Mucosa of rectum (tissue), 2 donors: ENCODE data around the gene UGT1A3.

Source experiments
- H3K27ac ChIP-seq, 2 donors: one replicate each; pipeline ENCODE4 v1.7.0; 2013; ENCODE audit warnings: inconsistent platforms in 2 of 2, low read depth in 2 of 2, low read length in 2 of 2
- H3K27me3 ChIP-seq, 2 donors: one replicate each; pipeline ENCODE4 v1.7.0; 2013; ENCODE audit warnings: low read length in 2 of 2; ENCODE audit not compliant: control insufficient read depth in 2 of 2, insufficient read depth in 2 of 2
- H3K36me3 ChIP-seq, 2 donors: one replicate each; pipeline ENCODE4 v1.7.0; 2013; ENCODE audit warnings: low read length in 2 of 2; ENCODE audit not compliant: control insufficient read depth in 2 of 2, insufficient read depth in 2 of 2
- H3K4me1 ChIP-seq, 2 donors: one replicate each; pipeline ENCODE4 v1.7.0; 2013; ENCODE audit warnings: low read length in 2 of 2, mild to moderate bottlenecking in 1 of 2; ENCODE audit not compliant: control insufficient read depth in 2 of 2, insufficient read depth in 2 of 2
- H3K4me3 ChIP-seq, 2 donors: one replicate each; pipeline ENCODE4 v1.7.0; 2013; ENCODE audit warnings: low read length in 2 of 2
- H3K9ac ChIP-seq, 2 donors: one replicate each; pipeline ENCODE4 v1.7.0; 2013; ENCODE audit warnings: low read length in 2 of 2, low read depth in 1 of 2, mild to moderate bottlenecking in 1 of 2
- H3K9me3 ChIP-seq, 2 donors: one replicate each; pipeline ENCODE4 v1.7.0; 2013; ENCODE audit warnings: low read length in 2 of 2; ENCODE audit not compliant: control insufficient read depth in 2 of 2
- donor health status: healthy.
- donor health status: Normal muscosa, but diverticular disease.

UGT1A3 gene

DNA sequence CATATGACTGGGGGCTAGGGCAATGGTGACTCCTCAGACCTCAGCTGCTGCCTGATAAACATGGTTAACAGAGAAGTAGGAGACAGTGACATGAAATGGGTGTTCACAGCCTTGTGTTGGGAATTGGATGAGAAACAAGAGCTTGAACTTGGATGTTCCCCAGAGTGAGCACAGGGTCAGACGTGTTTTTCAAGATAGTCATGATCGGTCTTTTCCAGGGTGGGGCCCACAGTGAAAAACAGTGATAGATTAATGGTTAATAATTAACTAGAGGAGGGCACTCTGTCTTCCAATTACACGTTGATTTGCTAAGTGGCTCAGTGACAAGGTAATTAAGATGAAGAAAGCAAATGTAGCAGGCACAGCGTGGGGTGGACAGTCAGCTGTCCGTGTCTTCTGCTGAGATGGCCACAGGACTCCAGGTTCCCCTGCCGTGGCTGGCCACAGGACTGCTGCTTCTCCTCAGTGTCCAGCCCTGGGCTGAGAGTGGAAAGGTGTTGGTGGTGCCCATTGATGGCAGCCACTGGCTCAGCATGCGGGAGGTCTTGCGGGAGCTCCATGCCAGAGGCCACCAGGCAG, at the start of gene UGT1A3:
Gene UGT1A3 (plus strand): TSS at position 320 of the 579 bp plus-strand sequence. CDS start 85 bp downstream, at position 405.
- Histone ChIP-seq H3K9ac (no peak within 1 kb of the TSS), H3K4me1 (no peaks in the 10 kb centered on the region), H3K36me3 (no peaks in the 10 kb centered on the region), H3K4me3 (no peak within 1 kb of the TSS), H3K27me3 (no peaks in the 10 kb centered on the region), H3K27ac (no peak within 1 kb of the TSS), H3K9me3 (no peaks in the 10 kb centered on the region)

DNA sequence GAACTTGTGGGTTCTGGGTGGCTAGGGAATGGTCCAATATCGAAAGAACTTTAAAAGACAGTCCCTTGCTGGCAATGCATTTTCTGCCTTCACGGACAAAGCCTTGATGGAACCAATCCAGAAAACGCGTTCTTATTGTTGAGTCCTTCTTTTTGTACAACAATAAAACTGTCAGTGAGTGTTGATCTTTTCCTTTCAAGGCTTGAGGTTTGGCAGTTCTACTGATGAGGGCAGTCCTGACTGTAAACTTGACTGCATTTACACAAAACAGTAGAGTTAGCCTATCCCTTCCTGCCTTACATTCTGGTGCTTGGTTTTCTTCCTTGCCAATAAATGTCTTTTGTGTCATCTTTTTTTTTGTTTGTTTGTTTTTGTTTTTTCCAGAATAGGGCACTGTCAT, 49.6 kb upstream of the UGT1A3 start:
- peaks cover 0 to 2% of the 10 kb centered on the region in 2 donors for H3K36me3 ChIP-seq
- no peaks in the 10 kb centered on the region for H3K27me3 ChIP-seq
- H3K27ac ChIP-seq, result no peak overlapping the region
- peaks cover 3% of the 10 kb centered on the region in 2 donors for H3K4me1 ChIP-seq
- no peak overlapping the region for H3K4me3 ChIP-seq
- no peaks in the 10 kb centered on the region for H3K9me3 ChIP-seq
- no peak overlapping the region for H3K9ac ChIP-seq

DNA sequence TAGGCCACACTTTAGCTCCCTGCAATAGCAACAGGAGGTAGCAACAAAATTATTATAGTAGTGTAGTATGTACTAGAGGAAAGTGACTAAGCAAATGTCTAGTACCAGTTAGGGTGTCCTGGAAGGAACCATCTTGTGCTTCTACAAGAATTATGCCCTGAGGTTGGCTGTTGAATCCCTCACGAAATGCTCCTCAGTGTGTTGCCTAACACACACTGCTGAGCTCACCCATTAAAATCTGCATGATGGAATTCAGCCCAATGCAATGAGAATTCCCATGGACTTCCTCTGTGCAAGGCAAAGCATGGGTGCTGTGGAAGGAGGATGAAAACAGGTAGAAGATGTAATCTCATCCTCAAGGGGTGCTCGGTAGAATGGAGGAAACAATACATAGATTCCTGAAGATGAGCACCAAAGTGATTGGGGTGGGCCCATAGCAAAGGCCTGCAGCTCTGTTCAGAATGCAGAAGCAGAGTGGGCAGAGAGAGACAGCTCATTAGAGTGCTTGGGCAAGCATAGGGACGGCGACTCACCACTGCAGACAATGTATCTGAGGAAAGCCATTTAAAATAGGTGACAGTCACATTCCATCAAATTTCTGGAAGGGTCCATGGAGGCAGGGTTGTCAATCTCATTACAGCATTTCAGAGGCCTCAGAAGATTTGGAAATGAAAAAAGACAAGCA, 48.3 kb upstream of the UGT1A3 start:
- no peak overlapping the region for H3K9ac ChIP-seq

DNA sequence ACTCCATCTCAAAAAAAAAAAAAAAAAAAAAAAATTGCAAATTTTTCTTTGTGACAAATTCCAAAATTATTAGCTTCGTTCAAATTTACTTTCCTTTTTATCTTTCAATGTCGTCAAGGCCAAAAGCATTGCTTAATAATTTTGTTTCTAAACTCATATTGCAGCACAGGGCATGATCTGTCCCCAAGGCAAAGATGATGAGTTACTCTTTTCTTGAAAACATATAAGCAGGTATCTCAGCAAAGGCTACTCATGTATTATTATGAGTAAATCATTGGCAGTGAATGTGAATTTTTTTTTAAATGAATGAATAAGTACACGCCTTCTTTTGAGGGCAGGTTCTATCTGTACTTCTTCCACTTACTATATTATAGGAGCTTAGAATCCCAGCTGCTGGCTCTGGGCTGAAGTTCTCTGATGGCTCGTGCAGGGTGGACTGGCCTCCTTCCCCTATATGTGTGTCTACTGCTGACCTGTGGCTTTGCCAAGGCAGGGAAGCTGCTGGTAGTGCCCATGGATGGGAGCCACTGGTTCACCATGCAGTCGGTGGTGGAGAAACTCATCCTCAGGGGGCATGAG, 47.2 kb upstream of the UGT1A3 start, which contains the start of gene UGT1A7:
Gene UGT1A7 (plus strand): TSS at position 381 of the 579 bp plus-strand sequence. CDS start 37 bp downstream, at position 418.
- peaks cover 0 to 2% of the 10 kb centered on the region in 2 donors for H3K36me3 ChIP-seq
- H3K9me3 ChIP-seq, result no peaks in the 10 kb centered on the region
- peaks cover 4 to 10% of the 10 kb centered on the region in 2 donors for H3K4me1 ChIP-seq
- H3K9ac ChIP-seq, result no peak within 1 kb of the TSS
- H3K4me3 ChIP-seq, result no peak within 1 kb of the TSS
- H3K27ac ChIP-seq, result no peak within 1 kb of the TSS
- no peaks in the 10 kb centered on the region for H3K27me3 ChIP-seq

More for the DNA sequence above, 48.3 kb upstream of the UGT1A3 start:
- no peaks in the 10 kb centered on the region for H3K9me3 ChIP-seq
- H3K36me3 ChIP-seq, result peaks cover 0 to 2% of the 10 kb centered on the region in 2 donors
- no peaks in the 10 kb centered on the region for H3K27me3 ChIP-seq
- no peak overlapping the region for H3K27ac ChIP-seq
- H3K4me1 ChIP-seq, result peaks cover 4 to 9% of the 10 kb centered on the region in 2 donors
- H3K4me3 ChIP-seq, result no peak overlapping the region

DNA sequence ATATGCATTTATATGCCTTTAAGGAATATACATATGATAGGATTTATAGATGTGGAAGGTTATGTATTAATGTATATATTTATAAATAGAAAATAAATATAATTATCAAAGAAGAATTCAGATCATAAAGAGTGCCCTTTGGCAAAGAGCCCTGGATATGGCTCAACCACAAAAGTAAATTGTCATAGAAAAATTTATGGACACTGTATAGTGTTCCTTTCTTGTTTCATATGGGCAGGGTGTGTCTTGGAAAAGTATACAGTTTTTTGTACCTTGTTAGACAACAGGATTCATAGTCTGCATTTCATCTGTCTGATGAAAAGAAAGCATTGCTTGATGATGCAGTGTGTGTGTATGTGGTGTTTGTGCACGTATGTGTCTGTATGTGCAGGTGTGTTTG, 44.2 kb upstream of the UGT1A3 start:
- Histone ChIP-seq H3K4me1 (peaks cover 8 to 12% of the 10 kb centered on the region in 2 donors), H3K27me3 (no peaks in the 10 kb centered on the region), H3K4me3 (no peak overlapping the region), H3K9me3 (no peaks in the 10 kb centered on the region), H3K36me3 (peaks cover 0 to 2% of the 10 kb centered on the region in 2 donors), H3K27ac (peak overlapping the region in 1 of 2 donors; percentile 38), H3K9ac (no peak overlapping the region)

DNA sequence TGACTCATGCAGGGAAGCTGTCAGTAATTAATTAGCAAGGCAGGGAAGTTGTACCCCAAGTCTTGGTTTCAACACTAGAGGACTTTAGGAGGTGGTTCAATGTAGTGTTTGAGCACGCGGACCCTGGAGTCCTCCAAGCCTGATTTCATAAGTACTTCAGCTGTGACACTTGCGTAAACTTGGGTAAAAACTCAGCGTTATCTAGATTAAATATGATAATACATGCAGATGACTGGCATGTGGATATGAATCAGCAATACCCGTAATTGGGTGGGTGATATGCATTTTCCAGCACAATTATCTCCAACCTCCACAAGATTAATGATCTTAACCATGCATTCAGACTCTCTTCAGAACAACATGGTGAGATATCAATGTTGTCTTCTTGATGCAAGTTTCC, 41.9 kb upstream of the UGT1A3 start:
- Histone ChIP-seq H3K36me3 (peaks cover 0 to under 1% of the 10 kb centered on the region in 2 donors), H3K9me3 (no peaks in the 10 kb centered on the region), H3K27me3 (no peaks in the 10 kb centered on the region), H3K4me3 (no peak overlapping the region), H3K4me1 (peaks cover 21 to 24% of the 10 kb centered on the region in 2 donors), H3K9ac (no peak overlapping the region), H3K27ac (no peak overlapping the region)

DNA sequence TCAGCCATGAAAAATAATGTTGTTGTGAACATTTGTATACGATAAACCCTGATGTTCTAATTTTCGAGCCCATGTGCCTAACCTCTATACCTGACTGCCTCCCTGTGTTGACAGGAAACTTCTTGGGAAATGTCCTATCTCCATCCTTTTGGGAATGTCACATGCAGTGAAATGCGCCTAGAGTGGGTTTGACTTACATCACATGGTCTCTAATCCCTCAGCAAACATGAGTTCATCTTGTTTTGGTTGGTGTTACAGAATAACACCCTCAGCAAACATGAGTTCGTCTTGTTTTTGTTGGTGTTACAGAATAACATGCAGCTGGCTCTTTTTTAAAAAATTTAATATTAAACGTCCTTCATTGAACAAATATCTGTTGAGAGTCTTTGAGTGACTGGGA, 40.5 kb upstream of the UGT1A3 start:
- H3K4me3 ChIP-seq, result no peak overlapping the region
- H3K27me3 ChIP-seq, result no peaks in the 10 kb centered on the region
- H3K9ac ChIP-seq, result no peak overlapping the region
- no peaks in the 10 kb centered on the region for H3K36me3 ChIP-seq
- H3K9me3 ChIP-seq, result no peaks in the 10 kb centered on the region
- no peak overlapping the region for H3K27ac ChIP-seq
- H3K4me1 ChIP-seq, result peaks cover 31 to 32% of the 10 kb centered on the region in 2 donors

DNA sequence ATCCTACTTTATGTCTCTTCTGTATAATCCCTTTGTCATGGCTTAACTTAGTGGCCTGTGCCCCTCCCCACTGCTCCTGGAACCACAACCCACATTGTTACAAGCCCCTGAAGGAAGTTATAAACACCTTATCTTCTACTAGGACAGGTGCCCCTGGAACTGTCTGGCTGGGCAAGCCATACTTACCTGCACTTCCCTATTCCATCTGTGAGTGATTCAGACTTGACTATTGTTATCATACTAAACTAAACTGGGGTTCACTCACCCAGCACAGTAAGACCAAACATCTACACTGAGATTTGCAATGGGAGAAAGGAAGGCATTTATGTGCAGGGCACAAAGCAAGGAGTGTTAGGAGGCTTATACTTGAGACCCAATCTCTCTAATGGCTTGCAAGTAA, 39.8 kb upstream of the UGT1A3 start:
- Histone ChIP-seq H3K9me3 (no peaks in the 10 kb centered on the region), H3K36me3 (no peaks in the 10 kb centered on the region), H3K4me3 (no peak overlapping the region), H3K27me3 (no peaks in the 10 kb centered on the region), H3K4me1 (peaks cover 31 to 33% of the 10 kb centered on the region in 2 donors), H3K9ac (no peak overlapping the region), H3K27ac (peak overlapping the region in 1 of 2 donors; percentile 3)

DNA sequence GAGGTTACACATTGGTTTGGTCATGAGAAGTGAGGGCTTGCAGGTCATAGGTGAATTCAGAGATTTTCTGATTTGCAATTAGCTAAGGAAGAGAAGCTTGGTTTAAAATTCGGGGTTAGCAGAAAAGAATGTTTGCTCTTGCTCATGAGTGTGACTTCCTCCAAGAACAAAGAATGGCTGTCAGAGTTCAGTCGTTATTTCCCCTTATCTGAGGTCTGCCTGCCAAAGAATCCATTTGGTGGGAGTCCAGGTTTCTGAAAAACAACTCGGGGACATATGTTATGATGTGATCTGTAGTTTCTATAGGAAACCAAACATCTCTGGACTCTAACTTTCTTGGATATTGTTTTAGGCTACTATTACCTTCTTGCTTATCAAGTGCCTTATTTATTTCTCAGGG, 39.3 kb upstream of the UGT1A3 start:
- no peaks in the 10 kb centered on the region for H3K27me3 ChIP-seq
- peaks cover 28 to 33% of the 10 kb centered on the region in 2 donors for H3K4me1 ChIP-seq
- H3K27ac ChIP-seq, result no peak overlapping the region
- no peak overlapping the region for H3K9ac ChIP-seq
- no peak overlapping the region for H3K4me3 ChIP-seq
- no peaks in the 10 kb centered on the region for H3K9me3 ChIP-seq
- H3K36me3 ChIP-seq, result no peaks in the 10 kb centered on the region

DNA sequence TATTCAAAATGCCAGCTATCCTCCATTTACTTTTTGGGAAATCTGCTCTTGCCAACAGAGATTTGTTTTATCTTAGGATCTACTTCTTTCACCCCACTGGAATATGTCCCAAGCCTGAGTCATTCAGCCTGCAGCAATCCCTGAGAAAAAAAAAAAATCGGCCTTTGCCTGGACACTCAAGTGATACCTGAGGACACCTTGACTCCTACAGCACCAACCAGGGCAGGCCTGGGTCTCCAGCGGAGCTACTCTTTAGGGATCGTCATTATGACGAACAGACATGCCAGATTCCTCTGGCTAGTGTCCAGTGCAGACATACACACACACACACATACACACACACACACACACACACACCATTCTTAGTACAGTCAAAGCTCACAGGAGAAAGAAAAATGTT, 38.4 kb upstream of the UGT1A3 start:
- no peaks in the 10 kb centered on the region for H3K27me3 ChIP-seq
- H3K27ac ChIP-seq, result no peak overlapping the region
- H3K4me1 ChIP-seq, result peaks cover 28 to 29% of the 10 kb centered on the region in 2 donors
- no peak overlapping the region for H3K4me3 ChIP-seq
- no peaks in the 10 kb centered on the region for H3K9me3 ChIP-seq
- no peaks in the 10 kb centered on the region for H3K36me3 ChIP-seq
- H3K9ac ChIP-seq, result no peak overlapping the region
